ENCODE measurements around the gene TSHZ2. TPM values are rescaled to one million over a fixed set of nuclear protein-coding genes. Genes with fewer than 3 reads are reported as not detected.

The TSHZ2 gene
- total RNA-seq, 1 experiment from 2014 or later, result 0.07 TPM

GRCh38 chr20:53319716-53320115, 347.6 kb downstream of the TSHZ2 start:
- Histone ChIP-seq H3K27ac (ENCODE audit: insufficient read length, low read depth, low read length) (no peak overlapping the region), H3K27me3 (ENCODE audit: insufficient read depth, low read length) (no peaks in the 10 kb centered on the region), H2BK12ac (ENCODE audit: insufficient read length, low read depth, low read length) (no peak overlapping the region), H4K5ac (ENCODE audit: insufficient read length, low read depth, low read length) (no peak overlapping the region), H3K56ac (ENCODE audit: insufficient read length, low read depth, low read length) (no peak overlapping the region), H3K79me1 (ENCODE audit: insufficient read depth, low read depth, low read length, poor library complexity, severe bottlenecking) (no peaks in the 10 kb centered on the region), H2BK15ac (ENCODE audit: low read depth, low read length) (no peak overlapping the region), H2AFZ (ENCODE audit: low read length) (no peak overlapping the region), H2BK20ac (ENCODE audit: low read depth, low read length, poor library complexity, severe bottlenecking) (no peak overlapping the region), H4K8ac (replicated peaks; ENCODE audit: insufficient read length, low read depth, low read length) (no peak overlapping the region), H3K4ac (ENCODE audit: low read depth, low read length) (no peak overlapping the region), H3T11ph (ENCODE audit: low read length) (no peak overlapping the region), H2BK5ac (ENCODE audit: insufficient read length, low read length) (no peak overlapping the region), H4K91ac (ENCODE audit: insufficient read length, low read depth, low read length) (no peak overlapping the region), H4K20me1 (ENCODE audit: control insufficient read depth, insufficient read depth, insufficient read length) (no peaks in the 10 kb centered on the region), H3K14ac (ENCODE audit: insufficient read depth, low read length) (no peak overlapping the region), H3K23me2 (ENCODE audit: insufficient read length, low read depth, low read length, poor library complexity, severe bottlenecking) (no peaks in the 10 kb centered on the region), H3K4me2 (ENCODE audit: insufficient read depth, insufficient read length, low read length) (no peak overlapping the region), H2AK5ac (ENCODE audit: insufficient read length, low read length) (no peak overlapping the region), H3K9ac (ENCODE audit: extremely low read depth, insufficient read length, low read length) (no peak overlapping the region), H3K18ac (ENCODE audit: insufficient read length, low read depth, low read length) (no peak overlapping the region), H3K23ac (ENCODE audit: insufficient read length, low read depth, low read length) (no peak overlapping the region), H3K9me3 (ENCODE audit: control insufficient read depth, low read depth, low read length) (no peaks in the 10 kb centered on the region), H3K4me1 (ENCODE audit: insufficient read depth, low read length) (peaks cover 5% of the 10 kb centered on the region; the same call in 1 of the 2 replicates), H2BK120ac (ENCODE audit: low read depth, low read length, poor library complexity, severe bottlenecking) (no peak overlapping the region), H3K79me2 (ENCODE audit: insufficient read depth, low read length) (no peaks in the 10 kb centered on the region; the same call in 1 of the 2 replicates)
- DNase-seq, result no peak
- Mint-ChIP-seq H3K4me3 (no peak overlapping the region), H3K9me3 (peaks cover 0 to 6% of the 10 kb centered on the region in 2 experiments; a peak in 2 of 5 replicates), H3K27ac (no peak overlapping the region), H3K4me1 (peaks cover 22 to 25% of the 10 kb centered on the region in 2 experiments), H3K36me3 (ENCODE audit: insufficient read depth in 1 of 3, low read depth in 3 of 3) (peaks cover 0 to 6% (median 3%) of the 10 kb centered on the region in 3 experiments; a peak in 4 of 7 replicates), H3K27me3 (ENCODE audit: low read depth) (no peaks in the 10 kb centered on the region; the same call in 1 of the 2 replicates)
- TF ChIP-seq, protein P1, sequence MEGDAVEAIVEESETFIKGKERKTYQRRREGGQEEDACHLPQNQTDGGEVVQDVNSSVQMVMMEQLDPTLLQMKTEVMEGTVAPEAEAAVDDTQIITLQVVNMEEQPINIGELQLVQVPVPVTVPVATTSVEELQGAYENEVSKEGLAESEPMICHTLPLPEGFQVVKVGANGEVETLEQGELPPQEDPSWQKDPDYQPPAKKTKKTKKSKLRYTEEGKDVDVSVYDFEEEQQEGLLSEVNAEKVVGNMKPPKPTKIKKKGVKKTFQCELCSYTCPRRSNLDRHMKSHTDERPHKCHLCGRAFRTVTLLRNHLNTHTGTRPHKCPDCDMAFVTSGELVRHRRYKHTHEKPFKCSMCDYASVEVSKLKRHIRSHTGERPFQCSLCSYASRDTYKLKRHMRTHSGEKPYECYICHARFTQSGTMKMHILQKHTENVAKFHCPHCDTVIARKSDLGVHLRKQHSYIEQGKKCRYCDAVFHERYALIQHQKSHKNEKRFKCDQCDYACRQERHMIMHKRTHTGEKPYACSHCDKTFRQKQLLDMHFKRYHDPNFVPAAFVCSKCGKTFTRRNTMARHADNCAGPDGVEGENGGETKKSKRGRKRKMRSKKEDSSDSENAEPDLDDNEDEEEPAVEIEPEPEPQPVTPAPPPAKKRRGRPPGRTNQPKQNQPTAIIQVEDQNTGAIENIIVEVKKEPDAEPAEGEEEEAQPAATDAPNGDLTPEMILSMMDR (conservative IDR thresholded peaks at IDR 0.05), result no peak
- WGBS (ENCODE audit: extremely low coverage, insufficient read length, low lambda C conversion rate), result no CpG with 5 or more reads among the region's 2 CpGs

Measured in H9 (cell line).